GM19397 (cell line): ENCODE measurements around the gene IRF8.
A peak's percentile ranks its signal among the peaks of the same experiment; 100 is the strongest.
"Not testable (repeated sequence)": the region's sequence is repeated elsewhere in the genome, so short reads cannot be mapped to it uniquely, and the experiment has no call there.

ENCODE experiments used
- ATAC-seq: cut with Tn5 transposase; IDR thresholded peaks from one replicate; pipeline ENCODE4 v1.9.1; 2021; ENCODE audit warnings: mild to moderate bottlenecking, moderate library complexity; ENCODE audit not compliant: unreplicated experiment

Gene IRF8, protein sequence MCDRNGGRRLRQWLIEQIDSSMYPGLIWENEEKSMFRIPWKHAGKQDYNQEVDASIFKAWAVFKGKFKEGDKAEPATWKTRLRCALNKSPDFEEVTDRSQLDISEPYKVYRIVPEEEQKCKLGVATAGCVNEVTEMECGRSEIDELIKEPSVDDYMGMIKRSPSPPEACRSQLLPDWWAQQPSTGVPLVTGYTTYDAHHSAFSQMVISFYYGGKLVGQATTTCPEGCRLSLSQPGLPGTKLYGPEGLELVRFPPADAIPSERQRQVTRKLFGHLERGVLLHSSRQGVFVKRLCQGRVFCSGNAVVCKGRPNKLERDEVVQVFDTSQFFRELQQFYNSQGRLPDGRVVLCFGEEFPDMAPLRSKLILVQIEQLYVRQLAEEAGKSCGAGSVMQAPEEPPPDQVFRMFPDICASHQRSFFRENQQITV

DNA sequence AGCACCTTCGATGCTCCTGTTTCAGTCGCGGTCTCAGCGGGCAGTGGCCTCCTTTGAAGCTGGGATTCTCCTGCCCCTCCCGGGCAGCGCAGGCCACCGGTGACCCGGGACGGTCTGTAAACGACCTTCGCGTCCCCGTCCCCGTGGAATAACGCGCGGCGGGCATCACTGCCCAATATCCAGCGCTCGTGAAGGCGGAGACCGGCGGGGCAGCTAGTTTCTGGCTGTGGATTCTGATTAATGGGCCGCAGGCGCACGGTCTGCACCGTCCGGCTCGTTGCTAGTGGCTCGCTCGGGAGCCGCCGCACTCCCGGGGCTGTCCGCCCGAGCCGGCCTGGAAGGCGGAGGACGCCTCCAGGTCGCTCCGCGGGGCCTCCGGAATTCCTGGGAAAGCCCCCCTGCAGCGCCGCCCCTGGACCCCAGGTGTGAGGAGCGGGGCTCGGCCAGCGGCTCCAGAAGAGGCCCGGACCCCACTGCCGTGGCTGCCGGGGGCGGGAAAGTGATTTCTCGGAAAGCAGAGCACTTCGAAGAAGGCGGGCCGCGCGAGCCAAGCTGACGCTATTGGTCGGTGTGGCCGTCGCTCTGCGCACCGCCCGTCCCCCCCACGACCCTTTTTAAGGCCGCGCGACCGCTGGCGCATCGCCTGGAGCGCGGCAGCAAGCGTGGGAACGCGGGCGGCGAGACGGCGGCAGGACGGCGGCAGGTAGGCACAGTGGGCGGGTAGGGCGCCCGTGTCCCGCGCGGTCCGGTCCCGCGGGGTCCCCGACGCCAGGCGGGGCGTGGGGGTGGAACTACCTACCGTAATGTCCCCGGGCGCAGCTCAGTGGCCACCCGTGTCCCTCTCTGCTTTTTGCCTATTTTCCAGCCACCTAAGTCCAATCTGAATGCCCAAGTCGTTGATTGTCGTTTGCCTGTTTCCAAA lies at the start of gene IRF8:
TSS of gene IRF8 (plus strand) at position 642 of the 922 bp plus-strand sequence. CDS start 3,854 bp downstream, outside the sequence.
- peak; percentile 48 for ATAC-seq

DNA sequence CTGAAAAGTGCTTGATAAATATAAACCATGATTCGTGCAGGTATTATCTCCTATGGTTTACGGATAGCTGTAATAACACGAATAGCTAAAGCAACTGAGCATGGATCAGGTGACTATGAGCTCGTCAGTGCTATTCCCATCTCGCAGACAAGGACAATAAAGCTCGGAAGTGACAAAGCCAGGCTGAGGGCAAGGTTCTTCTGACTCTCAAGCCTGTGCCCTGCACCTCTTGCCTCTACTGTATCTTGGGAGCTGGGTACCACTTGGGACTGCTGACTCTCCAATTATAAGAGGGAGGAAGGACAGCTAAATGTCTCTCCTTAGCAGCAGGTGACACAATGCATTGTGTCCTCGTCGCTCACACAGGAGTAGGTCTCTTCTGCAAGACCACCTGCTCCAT lies 49.6 kb upstream of the IRF8 start:
- ATAC-seq, result no peak

DNA sequence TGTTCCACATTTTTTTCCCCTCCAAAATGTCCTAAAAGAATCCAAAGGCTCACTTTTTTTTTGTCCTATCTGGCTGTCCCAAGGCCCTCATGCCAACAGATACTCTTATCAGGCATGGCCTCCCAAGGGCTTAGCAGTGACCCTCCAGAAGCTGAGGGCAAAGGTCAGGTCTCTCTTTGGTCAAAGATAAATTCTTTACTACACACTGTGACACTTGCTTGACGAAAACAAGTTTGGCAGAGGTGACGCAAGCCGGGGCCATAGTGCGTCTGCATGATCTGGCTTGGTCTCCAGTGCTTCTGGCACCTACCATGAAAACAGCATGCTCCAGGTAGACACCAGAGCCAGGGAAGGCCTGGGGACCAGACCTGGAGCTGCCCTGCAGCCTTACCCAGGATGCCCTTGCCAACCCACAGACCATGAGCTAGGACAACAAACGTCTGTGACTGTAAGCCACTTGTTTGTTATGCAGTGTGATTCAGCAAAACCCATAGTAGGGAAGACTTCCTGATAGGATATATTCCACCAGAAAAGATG lies 48.5 kb upstream of the IRF8 start:
- no peak for ATAC-seq

DNA sequence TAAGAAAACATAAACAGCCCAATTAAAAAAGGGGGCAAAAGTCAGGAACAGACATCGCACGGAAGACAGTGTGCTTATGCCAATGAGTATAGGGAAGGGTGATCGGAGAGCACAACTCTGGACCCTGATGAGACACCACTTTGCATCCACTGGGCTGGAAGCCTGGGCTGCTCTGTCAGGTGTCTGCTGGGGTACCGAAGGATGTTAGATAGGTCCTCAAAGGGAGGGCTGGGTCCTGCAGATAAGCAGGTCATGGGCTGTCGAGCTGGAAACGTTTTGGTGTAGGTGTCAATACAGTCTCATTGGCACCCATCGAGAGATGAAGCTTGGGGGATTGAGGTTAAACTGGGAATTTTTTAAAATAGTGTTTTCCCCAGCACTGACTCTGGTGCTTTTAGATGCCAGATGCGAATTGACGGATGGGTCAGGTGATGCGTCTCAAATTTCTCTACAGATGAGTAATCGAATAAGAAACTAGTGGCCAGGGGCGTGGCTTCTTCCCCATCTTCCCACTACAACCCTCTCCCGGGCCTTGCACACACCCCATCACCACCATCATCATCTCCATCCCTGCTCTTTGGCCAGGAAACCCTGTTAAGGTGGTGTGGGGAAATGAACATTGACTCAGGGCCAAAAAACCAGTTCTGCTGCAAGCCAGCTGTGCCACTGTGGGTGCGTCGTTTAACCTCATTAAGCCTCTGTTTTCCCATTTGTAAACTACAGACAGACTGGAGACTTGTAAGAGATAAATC lies 47.8 kb upstream of the IRF8 start:
- ATAC-seq, result no peak

- ATAC-seq, result no peak
These were observed 45.1 kb upstream of the IRF8 start for GRCh38 chr16:85853547-85854545.

DNA sequence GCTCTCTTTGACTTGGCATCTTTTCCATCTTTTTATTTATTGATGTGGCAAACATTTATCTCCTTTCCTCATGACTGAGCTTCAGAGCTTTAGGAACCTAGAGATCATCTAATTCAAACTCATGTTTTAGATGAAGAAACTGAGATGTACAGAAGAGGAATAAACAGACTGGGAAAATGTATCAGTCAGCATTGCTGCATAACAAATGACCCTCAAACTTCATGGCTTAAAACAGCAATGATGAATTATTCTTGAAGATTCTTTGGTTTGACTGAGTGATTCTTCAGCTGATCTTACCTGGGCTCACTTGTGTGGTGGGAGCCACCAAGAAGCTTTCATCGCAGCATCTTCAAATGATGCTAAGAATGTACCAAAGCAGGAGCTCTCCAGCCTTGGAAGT lies 44.0 kb upstream of the IRF8 start:
- no peak for ATAC-seq

DNA sequence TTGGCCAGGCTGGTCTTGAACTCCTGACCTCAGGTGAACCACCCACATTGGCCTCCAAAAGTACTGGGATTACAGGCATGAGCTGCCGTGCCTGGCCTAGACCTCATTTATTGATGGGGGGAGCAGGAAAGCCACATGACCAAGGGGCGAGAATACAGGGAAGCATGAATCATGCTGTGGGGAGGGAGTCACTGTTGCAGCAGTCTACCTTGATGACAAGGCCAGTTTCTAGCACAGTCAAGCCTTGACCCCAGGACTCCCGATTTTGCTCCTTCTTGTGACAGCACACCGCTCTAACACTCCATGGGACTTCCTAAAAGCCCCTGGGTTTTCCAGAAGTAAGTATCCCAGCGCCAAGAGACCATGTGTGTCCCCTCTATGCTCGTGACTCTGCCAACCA lies 42.9 kb upstream of the IRF8 start:
- ATAC-seq, result no peak

DNA sequence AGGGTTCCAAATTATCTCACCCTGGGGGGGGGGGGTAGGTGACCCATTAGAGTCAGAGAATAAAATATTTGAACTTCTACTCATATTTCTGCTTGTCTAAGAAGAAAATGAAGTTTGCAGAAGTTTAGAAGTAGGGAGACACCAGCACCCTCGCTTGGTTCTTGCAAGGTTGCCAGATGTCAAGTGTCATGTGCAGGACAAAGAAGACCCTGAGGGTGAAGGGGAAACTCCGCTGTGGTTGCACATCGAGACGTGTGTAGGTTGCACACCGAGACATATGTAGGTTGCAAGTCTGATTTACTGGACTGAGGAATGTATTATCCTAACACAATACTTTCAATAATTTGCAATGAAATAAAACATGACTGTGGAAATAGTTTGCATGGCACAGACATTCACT lies 42.4 kb upstream of the IRF8 start:
- no peak for ATAC-seq

GRCh38 chr16:85857406-85857805 lies 41.6 kb upstream of the IRF8 start:
- no peak for ATAC-seq

DNA sequence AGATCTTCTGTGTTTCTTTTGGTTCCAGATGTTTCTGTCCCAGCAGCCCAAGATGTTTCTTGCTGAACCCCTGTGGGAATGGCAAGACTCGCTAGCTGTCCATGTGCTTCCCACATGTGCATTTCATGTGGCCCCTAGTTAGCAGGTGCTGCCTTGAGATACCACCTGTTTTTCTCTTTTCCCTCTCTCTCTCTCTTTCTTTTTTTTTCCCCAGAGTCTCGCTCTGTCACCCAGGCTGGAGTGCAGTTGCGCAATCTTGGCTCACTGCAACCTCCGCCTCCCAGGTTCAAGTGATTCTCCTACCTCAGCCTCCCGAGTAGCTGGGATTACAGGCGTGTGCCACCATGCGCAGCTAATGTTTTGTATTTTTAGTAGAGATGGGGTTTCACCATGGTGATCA lies 40.4 kb upstream of the IRF8 start:
- ATAC-seq, result not testable (repeated sequence)

- no peak for ATAC-seq
These were observed 39.8 kb upstream of the IRF8 start for GRCh38 chr16:85858984-85859817.

DNA sequence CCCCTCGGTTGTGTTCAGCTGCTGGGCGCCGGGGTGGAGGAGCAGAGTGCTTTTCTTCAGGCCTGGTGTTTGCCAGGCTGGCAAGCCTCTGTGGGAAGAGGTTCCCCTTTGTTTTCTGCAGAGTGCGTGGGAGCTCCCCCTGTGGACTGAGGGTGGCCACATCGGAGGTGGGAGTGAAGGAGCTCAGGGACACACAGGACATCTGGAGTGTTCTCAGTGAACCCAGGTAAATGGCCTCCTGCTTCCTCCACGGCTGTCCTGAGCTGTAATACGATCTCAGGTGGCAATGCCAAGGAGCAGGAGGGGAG lies 39.2 kb upstream of the IRF8 start:
- ATAC-seq, result no peak

GRCh38 chr16:85860413-85861094 lies 38.4 kb upstream of the IRF8 start:
- no peak for ATAC-seq

DNA sequence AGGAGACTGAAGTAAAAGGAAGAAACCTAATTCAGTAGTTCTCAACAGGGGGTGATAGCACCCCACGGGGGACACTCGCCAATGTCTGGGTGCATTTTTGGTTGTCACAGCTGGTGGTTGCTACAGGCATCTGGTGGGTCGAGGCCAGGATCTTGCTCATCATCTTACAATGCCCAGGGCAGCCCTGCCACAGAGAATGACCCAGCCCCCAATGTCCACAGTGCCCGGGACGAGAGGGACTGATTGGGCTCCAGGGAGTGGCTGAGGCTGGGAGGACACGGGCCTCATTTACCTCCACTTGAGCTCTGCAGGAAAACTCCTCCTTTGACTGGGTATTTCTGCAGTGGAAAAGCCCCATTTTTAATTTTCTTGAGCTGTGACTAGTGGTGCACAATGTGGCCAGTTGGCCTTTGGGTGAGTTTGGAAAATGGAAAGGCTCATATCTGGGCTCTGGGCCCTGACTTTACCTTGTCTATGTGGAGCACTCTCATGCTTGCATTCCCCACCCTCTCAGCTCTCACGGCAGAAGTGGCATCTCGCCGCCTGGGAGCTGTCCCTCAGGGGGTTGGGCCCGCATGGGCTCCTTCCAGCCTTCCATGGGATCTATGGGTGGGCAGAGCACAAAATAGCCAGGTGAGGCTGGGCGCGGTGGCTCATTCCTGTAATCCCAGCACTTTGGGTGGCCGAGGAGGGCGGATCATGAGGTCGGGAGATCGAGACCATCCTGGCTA lies 37.7 kb upstream of the IRF8 start:
- ATAC-seq, result no peak

- no peak for ATAC-seq
These were observed 36.2 kb upstream of the IRF8 start for GRCh38 chr16:85862476-85863383.

GRCh38 chr16:85863384-85863774 lies 35.6 kb upstream of the IRF8 start:
- no peak for ATAC-seq

GRCh38 chr16:85864965-85865364 lies 34.0 kb upstream of the IRF8 start:
- no peak for ATAC-seq
